Hepatocyte (in vitro differentiated cells): ENCODE measurements around the gene CLDN5.

Source experiments
- EZH2 ChIP-seq: fragments of 200-600 bp; sonication (generic); IDR thresholded peaks from 2 replicates; pipeline ENCODE4 v1.6.1; 2016; ENCODE audit warnings: antibody characterized with exemption, mild to moderate bottlenecking, borderline replicate concordance
- EZH2phosphoT487 ChIP-seq: fragments of 200-600 bp; sonication (generic); IDR thresholded peaks from one replicate; pipeline ENCODE4 v1.6.1; 2018; ENCODE audit warnings: antibody characterized with exemption, mild to moderate bottlenecking, low read depth, moderate library complexity; ENCODE audit not compliant: unreplicated experiment, severe bottlenecking
- TF ChIP-seq, protein P1 (sequence below): fragments of 200-600 bp; sonication (generic); IDR thresholded peaks from 2 replicates; pipeline ENCODE4 v1.5.1; 2016; ENCODE audit warnings: antibody characterized with exemption, mild to moderate bottlenecking; ENCODE audit not compliant: poor library complexity

DNA sequence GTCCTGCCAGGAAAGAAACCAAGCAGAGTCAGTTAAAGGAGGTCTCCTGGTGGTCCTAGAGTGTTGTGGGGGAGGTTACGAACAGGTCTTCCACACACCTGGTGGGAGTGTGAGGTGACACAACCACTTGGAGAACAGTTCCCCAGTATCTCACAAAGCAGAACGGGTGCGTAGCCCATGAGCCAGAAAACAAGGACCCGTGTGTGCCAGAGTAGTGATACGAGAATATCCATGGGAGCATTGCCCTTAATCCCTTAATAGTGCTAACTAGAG lies 21.7 kb upstream of the CLDN5 start:
- TF ChIP-seq, protein P1, sequence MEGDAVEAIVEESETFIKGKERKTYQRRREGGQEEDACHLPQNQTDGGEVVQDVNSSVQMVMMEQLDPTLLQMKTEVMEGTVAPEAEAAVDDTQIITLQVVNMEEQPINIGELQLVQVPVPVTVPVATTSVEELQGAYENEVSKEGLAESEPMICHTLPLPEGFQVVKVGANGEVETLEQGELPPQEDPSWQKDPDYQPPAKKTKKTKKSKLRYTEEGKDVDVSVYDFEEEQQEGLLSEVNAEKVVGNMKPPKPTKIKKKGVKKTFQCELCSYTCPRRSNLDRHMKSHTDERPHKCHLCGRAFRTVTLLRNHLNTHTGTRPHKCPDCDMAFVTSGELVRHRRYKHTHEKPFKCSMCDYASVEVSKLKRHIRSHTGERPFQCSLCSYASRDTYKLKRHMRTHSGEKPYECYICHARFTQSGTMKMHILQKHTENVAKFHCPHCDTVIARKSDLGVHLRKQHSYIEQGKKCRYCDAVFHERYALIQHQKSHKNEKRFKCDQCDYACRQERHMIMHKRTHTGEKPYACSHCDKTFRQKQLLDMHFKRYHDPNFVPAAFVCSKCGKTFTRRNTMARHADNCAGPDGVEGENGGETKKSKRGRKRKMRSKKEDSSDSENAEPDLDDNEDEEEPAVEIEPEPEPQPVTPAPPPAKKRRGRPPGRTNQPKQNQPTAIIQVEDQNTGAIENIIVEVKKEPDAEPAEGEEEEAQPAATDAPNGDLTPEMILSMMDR = no peak
- TF ChIP-seq EZH2 (no peak), EZH2phosphoT487 (no peak)
